Measurements from ENCODE around the gene CAT.

The CAT gene

DNA sequence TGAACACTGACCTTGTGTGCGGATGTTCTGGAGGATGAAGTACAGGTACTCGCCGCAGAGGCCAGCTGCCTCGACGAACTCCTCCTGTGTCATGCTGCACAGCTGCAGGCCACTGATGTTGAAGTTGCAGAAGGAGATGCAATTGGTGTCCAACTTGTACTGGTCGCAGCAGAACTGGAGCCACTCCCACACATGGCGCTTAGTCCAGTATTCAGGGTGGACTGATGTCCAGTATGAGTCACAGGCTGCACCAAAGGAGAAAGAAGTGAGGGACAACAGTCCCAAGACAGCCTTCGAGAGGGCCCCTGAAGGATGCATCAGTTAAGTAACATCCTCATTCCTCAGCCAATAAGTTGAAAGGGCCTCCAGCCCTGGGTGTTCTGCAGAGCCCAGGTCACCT, 54.7 kb downstream of the CAT start:
- no peaks in the 10 kb centered on the region for H3K27me3 ChIP-seq (ENCODE audit: low read length)
- no peaks in the 10 kb centered on the region for H3K79me2 ChIP-seq (ENCODE audit: insufficient read depth, low read length)
- no peak overlapping the region for H3K4me3 ChIP-seq (ENCODE audit: insufficient read depth, low read length, poor library complexity, severe bottlenecking)
- no peaks in the 10 kb centered on the region for H3K36me3 ChIP-seq (ENCODE audit: low read length)
- H3K9ac ChIP-seq (ENCODE audit: low read length) = no peak overlapping the region
- no peaks in the 10 kb centered on the region for H3K9me3 ChIP-seq (ENCODE audit: insufficient read depth, low read length)
- H2AFZ ChIP-seq (ENCODE audit: low read depth, low read length, severe bottlenecking) = no peak overlapping the region
- H3F3A ChIP-seq (ENCODE audit: insufficient read depth) = no peaks in the 10 kb centered on the region
- TF ChIP-seq CTCF (IDR thresholded peaks at IDR 0.05; ENCODE audit: insufficient read depth, low read length, poor library complexity, severe bottlenecking) (no peak), EZH2phosphoT487 (conservative IDR thresholded peaks at IDR 0.05; ENCODE audit: low read length) (no peak)
- no peak overlapping the region for H3K4me2 ChIP-seq (ENCODE audit: low read depth, low read length, poor library complexity, severe bottlenecking)
- no peaks in the 10 kb centered on the region for H4K20me1 ChIP-seq (ENCODE audit: low read depth, low read length)
- H3K27ac ChIP-seq (ENCODE audit: low read depth, low read length) = no peak overlapping the region
- H3K9me2 ChIP-seq (replicated peaks; ENCODE audit: insufficient read depth, low read length) = no peaks in the 10 kb centered on the region

DNA sequence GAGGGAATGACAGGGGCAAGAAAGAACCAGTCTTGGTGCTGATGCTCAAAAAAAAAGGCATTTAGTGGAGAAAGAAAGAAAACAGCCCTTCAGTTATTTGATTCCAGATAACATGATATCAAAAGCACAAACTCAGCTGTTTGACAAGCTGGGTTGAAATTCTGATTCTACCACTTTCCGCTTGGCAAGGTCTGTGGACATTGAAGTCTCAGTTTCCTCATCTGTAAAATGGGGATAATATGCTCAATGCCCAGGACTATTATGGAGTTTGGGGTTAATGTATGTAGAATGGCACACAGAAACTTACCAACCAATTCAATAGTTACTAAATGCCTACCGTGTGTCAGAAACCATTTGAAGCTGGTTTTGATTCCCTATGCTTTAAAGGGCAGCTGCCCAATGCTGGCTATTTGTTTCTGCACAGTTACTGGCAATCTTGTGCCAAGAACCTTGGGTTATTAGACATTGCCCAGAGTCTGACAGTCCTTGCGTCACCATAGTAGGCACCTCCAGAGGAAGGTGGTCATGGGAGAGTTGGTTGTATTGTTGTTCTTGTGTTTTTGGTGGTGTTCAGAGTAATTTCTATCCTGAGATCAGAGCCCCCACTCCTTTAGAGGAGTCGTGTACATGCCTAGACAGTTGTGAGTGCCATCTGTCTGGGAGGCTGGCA, 55.3 kb downstream of the CAT start:
- Histone ChIP-seq H3K27ac (ENCODE audit: low read depth, low read length) (no peak overlapping the region), H3K36me3 (ENCODE audit: low read length) (no peaks in the 10 kb centered on the region), H3K9ac (ENCODE audit: low read length) (no peak overlapping the region), H4K20me1 (ENCODE audit: low read depth, low read length) (no peaks in the 10 kb centered on the region), H3K4me3 (ENCODE audit: insufficient read depth, low read length, poor library complexity, severe bottlenecking) (no peak overlapping the region), H3K9me2 (replicated peaks; ENCODE audit: insufficient read depth, low read length) (no peaks in the 10 kb centered on the region), H3K4me2 (ENCODE audit: low read depth, low read length, poor library complexity, severe bottlenecking) (no peak overlapping the region), H2AFZ (ENCODE audit: low read depth, low read length, severe bottlenecking) (no peak overlapping the region), H3K9me3 (ENCODE audit: insufficient read depth, low read length) (no peaks in the 10 kb centered on the region), H3K79me2 (ENCODE audit: insufficient read depth, low read length) (no peaks in the 10 kb centered on the region), H3F3A (ENCODE audit: insufficient read depth) (no peaks in the 10 kb centered on the region), H3K27me3 (ENCODE audit: low read length) (no peaks in the 10 kb centered on the region)
- TF ChIP-seq EZH2phosphoT487 (conservative IDR thresholded peaks at IDR 0.05; ENCODE audit: low read length) = no peak
- no peak for TF ChIP-seq CTCF (IDR thresholded peaks at IDR 0.05; ENCODE audit: insufficient read depth, low read length, poor library complexity, severe bottlenecking)

DNA sequence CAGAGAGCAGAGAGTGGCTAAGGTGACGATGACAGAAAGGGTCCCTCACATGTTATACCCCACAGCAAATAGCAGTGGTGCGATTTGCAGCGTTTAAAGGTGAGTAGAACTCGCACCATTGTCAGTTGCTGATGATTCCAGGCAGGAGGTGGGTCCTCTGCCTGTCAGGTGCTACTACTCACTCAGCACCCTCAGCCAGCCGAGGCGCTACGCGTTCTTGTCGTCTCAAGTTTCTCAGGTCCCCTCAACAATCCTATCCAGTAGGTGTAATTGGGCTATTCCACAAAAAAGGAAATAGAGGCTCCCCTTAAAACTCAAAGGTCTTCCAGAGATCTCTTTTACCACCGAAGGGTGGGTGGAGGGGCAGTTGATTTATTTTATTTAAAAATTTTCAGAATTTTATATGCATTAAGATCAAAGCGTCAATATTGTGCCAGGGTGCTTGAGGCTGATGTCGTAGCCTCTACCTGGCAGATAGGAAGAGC, 56.5 kb downstream of the CAT start:
- H3K27ac ChIP-seq (ENCODE audit: low read depth, low read length) = no peak overlapping the region
- H3K4me2 ChIP-seq (ENCODE audit: low read depth, low read length, poor library complexity, severe bottlenecking) = no peak overlapping the region
- H3K9me2 ChIP-seq (replicated peaks; ENCODE audit: insufficient read depth, low read length) = no peaks in the 10 kb centered on the region
- H3K4me3 ChIP-seq (ENCODE audit: insufficient read depth, low read length, poor library complexity, severe bottlenecking) = no peak overlapping the region
- no peaks in the 10 kb centered on the region for H3K79me2 ChIP-seq (ENCODE audit: insufficient read depth, low read length)
- no peaks in the 10 kb centered on the region for H3K9me3 ChIP-seq (ENCODE audit: insufficient read depth, low read length)
- no peak for TF ChIP-seq EZH2phosphoT487 (conservative IDR thresholded peaks at IDR 0.05; ENCODE audit: low read length)
- TF ChIP-seq CTCF (IDR thresholded peaks at IDR 0.05; ENCODE audit: insufficient read depth, low read length, poor library complexity, severe bottlenecking) = no peak
- H2AFZ ChIP-seq (ENCODE audit: low read depth, low read length, severe bottlenecking) = no peak overlapping the region
- no peaks in the 10 kb centered on the region for H4K20me1 ChIP-seq (ENCODE audit: low read depth, low read length)
- no peaks in the 10 kb centered on the region for H3K36me3 ChIP-seq (ENCODE audit: low read length)
- H3K9ac ChIP-seq (ENCODE audit: low read length) = no peak overlapping the region
- H3K27me3 ChIP-seq (ENCODE audit: low read length) = no peaks in the 10 kb centered on the region
- H3F3A ChIP-seq (ENCODE audit: insufficient read depth) = no peaks in the 10 kb centered on the region
